Ovary (tissue), 3 donors: ENCODE results near the gene SLIT1.

Experiments
- CTCF ChIP-seq, 3 donors: fragments of 450-650 bp in 2 of 3; fragments of 200-600 bp in 1 of 3; IDR thresholded peaks; one replicate each; pipeline versions ENCODE4 v1.5.1 to v1.8.0; 2016 to 2022; ENCODE audit warnings: antibody characterized with exemption in 3 of 3, mild to moderate bottlenecking in 1 of 3
- EP300 ChIP-seq: sonication (generic); formaldehyde crosslinking; IDR thresholded peaks from one replicate; pipeline ENCODE4 v1.6.1; 2017; ENCODE audit warnings: antibody characterized with exemption
- donor health status: DM: no; HTN: no; CAD: no.

- TF ChIP-seq CTCF (IDR thresholded peaks at IDR 0.05): peak; percentile 57 to 83 (median 76)
- TF ChIP-seq EP300: no peak
Measured at GRCh38 chr10:97037365-97038361, 148.1 kb downstream of the SLIT1 start.
